Testis (tissue), 3 donors: ENCODE results near the gene PPP2R2C. TPM values are rescaled to one million over a fixed set of nuclear protein-coding genes. Genes with fewer than 3 reads are reported as not detected.

Source experiments
- DNase-seq: peaks from one replicate; pipeline ENCODE4 v3.0.0-alpha.2; 2019
- H3K27ac ChIP-seq, 2 donors: fragments of 200-600 bp; sonication (generic); one replicate each; pipeline ENCODE4 v1.5.1; 2019
- H3K27me3 ChIP-seq: fragments of 200-600 bp; sonication (generic); one replicate; pipeline ENCODE4 v1.5.1; 2019
- H3K36me3 ChIP-seq: fragments of 200-600 bp; sonication (generic); one replicate; pipeline ENCODE4 v1.5.1; 2017; ENCODE audit warnings: low read depth; ENCODE audit errors: missing control alignments
- H3K4me1 ChIP-seq: fragments of 200-600 bp; sonication (generic); one replicate; pipeline ENCODE4 v1.5.1; 2019
- H3K4me3 ChIP-seq, 2 donors: fragments of 200-600 bp; sonication (generic); one replicate each; pipeline ENCODE4 v1.5.1; 2017 to 2019
- H3K9me3 ChIP-seq: fragments of 200-600 bp; sonication (generic); one replicate; pipeline ENCODE4 v1.5.1; 2017
- CTCF ChIP-seq, 3 experiments: fragments of 450-650 bp in 2 of 3; fragments of 200-600 bp in 1 of 3; sonication (generic) in 1 of 3; IDR thresholded peaks; one replicate each; pipeline ENCODE4 v1.5.1; 2016 to 2019; ENCODE audit warnings: antibody characterized with exemption in 3 of 3, mild to moderate bottlenecking in 2 of 3, moderate library complexity in 1 of 3
- POLR2A ChIP-seq: fragments of 450-650 bp; IDR thresholded peaks from one replicate; pipeline ENCODE4 v1.6.1; 2017; ENCODE audit warnings: antibody characterized with exemption, mild to moderate bottlenecking, moderate library complexity
- WGBS, 2 donors: methylation state at CpG; one replicate each; pipeline ENCODE4 v1.1.5; 2018; 5-methylcytosine and 5-hydroxymethylcytosine counted together
- intact Hi-C: fragments of 100-400 bp; cut with DNase I; formaldehyde crosslinking; loops from one replicate; pipeline ENCODE4 v1.15.1; 2023; ENCODE audit warnings: low total_unique reads
- polyA plus RNA-seq: library from polyadenylated mRNA; stranded (reverse); fragments of 350-450 nt; fragmentation: Illumina TruSeq; extraction: RNeasy Lipid Tissue Mini Kit (QIAGEN cat#74804); gene quantifications from one replicate; pipeline ENCODE4 v1.2.3, GENCODE V29; 2014; ENCODE audit warnings: low read depth, low replicate concordance; ENCODE audit not compliant: insufficient read depth
- total RNA-seq, 2 donors: library from RNA; depleted of rRNA; stranded (reverse); fragments of >200 nt; gene quantifications; one replicate each; pipeline ENCODE4 v1.2.3, GENCODE V29; 2016

PPP2R2C gene
- total and polyA plus RNA-seq, 3 donors from 2014 or later = 7.9 to 20.4 (median 13.1) TPM

GRCh38 chr4:6374575-6374974 is 97.8 kb downstream of the PPP2R2C start:
- no peaks in the 10 kb centered on the region for H3K36me3 ChIP-seq
- intact Hi-C loops = no loop called here
- WGBS, 2 donors = 95 to 96% methylated on average over 10 of the region's 10 CpGs
- no peaks in the 10 kb centered on the region for H3K9me3 ChIP-seq
- no peak for DNase-seq
- H3K27ac ChIP-seq = no peak overlapping the region
- H3K27me3 ChIP-seq = no peaks in the 10 kb centered on the region
- H3K4me1 ChIP-seq = no peaks in the 10 kb centered on the region
- TF ChIP-seq POLR2A = no peak
- TF ChIP-seq CTCF (IDR thresholded peaks at IDR 0.05) = no peak
- H3K4me3 ChIP-seq = no peak overlapping the region

GRCh38 chr4:6373541-6374410 is 98.6 kb downstream of the PPP2R2C start:
- Histone ChIP-seq H3K9me3 (no peaks in the 10 kb centered on the region), H3K27me3 (no peaks in the 10 kb centered on the region), H3K4me3 (no peak overlapping the region), H3K27ac (no peak overlapping the region), H3K4me1 (no peaks in the 10 kb centered on the region), H3K36me3 (no peaks in the 10 kb centered on the region)
- TF ChIP-seq POLR2A = no peak
- TF ChIP-seq CTCF (IDR thresholded peaks at IDR 0.05) = no peak
- WGBS, 2 donors = 72 to 81% methylated on average over 8 to 12 of the region's 12 CpGs
- intact Hi-C loops = no loop called here
- DNase-seq = no peak

- no peaks in the 10 kb centered on the region for H3K36me3 ChIP-seq
- no peaks in the 10 kb centered on the region for H3K4me1 ChIP-seq
Observed at GRCh38 chr4:6372649-6373525, 99.5 kb downstream of the PPP2R2C start.

GRCh38 chr4:6371812-6372211 is 100.6 kb downstream of the PPP2R2C start:
- WGBS, 2 donors = 86 to 91% methylated on average over 8 to 13 of the region's 13 CpGs
- intact Hi-C loops = no loop called here
- TF ChIP-seq POLR2A (no peak), CTCF (IDR thresholded peaks at IDR 0.05) (no peak)
- Histone ChIP-seq H3K36me3 (no peaks in the 10 kb centered on the region), H3K27ac (no peak overlapping the region), H3K9me3 (no peaks in the 10 kb centered on the region), H3K4me1 (no peaks in the 10 kb centered on the region), H3K27me3 (no peaks in the 10 kb centered on the region), H3K4me3 (no peak overlapping the region)
- DNase-seq = no peak

More at GRCh38 chr4:6372649-6373525, 99.5 kb downstream of the PPP2R2C start:
- Histone ChIP-seq H3K4me3 (no peak overlapping the region), H3K27me3 (no peaks in the 10 kb centered on the region), H3K27ac (no peak overlapping the region), H3K9me3 (no peaks in the 10 kb centered on the region)
- TF ChIP-seq POLR2A = no peak
- TF ChIP-seq CTCF (IDR thresholded peaks at IDR 0.05) = no peak
- DNase-seq = peak; percentile 73
- intact Hi-C loops = no loop called here
- 89 to 95% methylated on average over 14 of the region's 14 CpGs for WGBS, 2 donors
